Spleen (tissue), 11 donors: Measurements from ENCODE around the gene PCDHB9. TPM values are rescaled to one million over a fixed set of nuclear protein-coding genes. Genes with fewer than 3 reads are reported as not detected.
"Not testable (repeated sequence)": the region's sequence is repeated elsewhere in the genome, so short reads cannot be mapped to it uniquely, and the experiment has no call there.

Source experiments
- DNase-seq: peaks from one replicate; pipeline ENCODE4 v3.0.0-alpha.2; 2020
- H3K27ac ChIP-seq, 8 donors: fragments of 200-600 bp; sonication (generic) in 7 of 8; 1 replicate in 4 of 8; 2 replicates in 4 of 8; pipeline versions ENCODE4 v1.5.0 to v1.8.0; 2016 to 2021; ENCODE audit warnings: inconsistent platforms in 4 of 8, mild to moderate bottlenecking in 4 of 8, moderate library complexity in 1 of 8
- H3K27me3 ChIP-seq, 7 donors: fragments of 200-600 bp; sonication (generic) in 6 of 7; replicated peaks in 1 of 7; 1 replicate in 4 of 7; 2 replicates in 3 of 7; pipeline versions ENCODE4 v1.5.0 to v1.8.0; 2016 to 2021; ENCODE audit warnings: inconsistent platforms in 3 of 7, mild to moderate bottlenecking in 1 of 7
- H3K36me3 ChIP-seq, 6 donors: fragments of 200-600 bp; sonication (generic) in 5 of 6; 1 replicate in 4 of 6; 2 replicates in 2 of 6; pipeline versions ENCODE4 v1.5.0 to v1.8.0; 2016 to 2021; ENCODE audit warnings: inconsistent platforms in 2 of 6
- H3K4me1 ChIP-seq, 6 donors: fragments of 200-600 bp; sonication (generic) in 5 of 6; 1 replicate in 3 of 6; 2 replicates in 3 of 6; pipeline versions ENCODE4 v1.5.0 to v1.8.0; 2016 to 2021; ENCODE audit warnings: inconsistent platforms in 3 of 6
- H3K4me3 ChIP-seq, 8 donors: fragments of 200-600 bp; sonication (generic) in 7 of 8; 1 replicate in 4 of 8; 2 replicates in 4 of 8; pipeline versions ENCODE4 v1.5.0 to v1.8.0; 2016 to 2021; ENCODE audit warnings: inconsistent platforms in 4 of 8, mild to moderate bottlenecking in 4 of 8, moderate library complexity in 2 of 8
- H3K9me3 ChIP-seq, 8 donors: fragments of 200-600 bp; sonication (generic) in 7 of 8; 1 replicate in 4 of 8; 2 replicates in 4 of 8; pipeline versions ENCODE4 v1.5.0 to v1.8.0; 2016 to 2021; ENCODE audit warnings: inconsistent platforms in 4 of 8
- CTCF ChIP-seq, 11 experiments: fragments of 200-600 bp in 7 of 11; fragments of 450-650 bp in 4 of 11; sonication (generic) in 4 of 11; IDR thresholded peaks in 8 of 11; conservative IDR thresholded peaks in 3 of 11; 1 replicate in 7 of 11; 2 replicates in 4 of 11; pipeline versions ENCODE4 v1.4.0 to v1.8.0; 2016 to 2021; ENCODE audit warnings: antibody characterized with exemption in 11 of 11, inconsistent platforms in 4 of 11, mild to moderate bottlenecking in 1 of 11
- POLR2A ChIP-seq, 3 donors: fragments of 450-650 bp; IDR thresholded peaks; one replicate each; pipeline ENCODE4 v1.5.1; 2017; ENCODE audit warnings: antibody characterized with exemption in 3 of 3, mild to moderate bottlenecking in 1 of 3
- POLR2AphosphoS5 ChIP-seq, 3 donors: sonication (generic); formaldehyde crosslinking; IDR thresholded peaks; one replicate each; pipeline ENCODE4 v1.5.1; 2017; ENCODE audit warnings: antibody characterized with exemption in 3 of 3
- WGBS, 5 donors: extraction: QIAGEN DNeasy Blood & Tissue Kit in 3 of 5; methylation state at CpG; one replicate each; pipeline versions ENCODE4 v1.1.5 to v1.1.7; 2013 to 2018; 5-methylcytosine and 5-hydroxymethylcytosine counted together
- intact Hi-C: fragments of 100-400 bp; cut with DNase I; formaldehyde crosslinking; loops from one replicate; pipeline ENCODE4 v1.15.0; 2023; ENCODE audit warnings: low total_unique reads
- polyA plus RNA-seq, 3 donors: library from polyadenylated mRNA; stranded (reverse); fragments of 200-250 nt; gene quantifications; one replicate each; pipeline ENCODE4 v1.2.1, GENCODE V29; 2013
- total RNA-seq, 7 donors: library from RNA; depleted of rRNA in 3 of 7; stranded (reverse); fragments of >200 nt in 3 of 7; fragmentation: NEBNext Ultra II Directional in 4 of 7; extraction: Animal tissue kit (Norgen Biotek cat#: 25700) in 4 of 7; gene quantifications; one replicate each; pipeline versions ENCODE4 v1.1.0 to v1.2.1, GENCODE V29; 2016 to 2021
- donor health status: healthy with polysubstance abuse.
- donor health status: DM: no; HTN: no; CAD: no; lungs with moderate emphysema.
- donor health status: DM: no; HTN: no; CAD: no.
- donor health status: Bipolar disorder and iron deficiency.
- donor health status: healthy.
- donor health status: DM: no; HTN: no; CAD: no.
- donor health status: DM: yes; HTN: yes; CAD: no.

The PCDHB9 gene
- total and polyA plus RNA-seq, 10 donors: 0.06 to 4.9 (median 0.96) TPM

- no peaks in the 10 kb centered on the region for H3K36me3 ChIP-seq
- DNase-seq: no peak
- H3K9me3 ChIP-seq: peaks cover 0 to 77% (median 60%) of the 10 kb centered on the region in 8 donors
- TF ChIP-seq CTCF (IDR thresholded peaks at IDR 0.05 in 8 of 11, conservative IDR thresholded peaks at IDR 0.05 in 3 of 11): no peak
- no peak for TF ChIP-seq POLR2AphosphoS5 (IDR thresholded peaks at IDR 0.05)
- TF ChIP-seq POLR2A (IDR thresholded peaks at IDR 0.05): no peak
- H3K4me1 ChIP-seq: no peaks in the 10 kb centered on the region
- 36 to 80% (median 43%) methylated on average over 1 of the region's 1 CpG for WGBS, 5 donors
- H3K4me3 ChIP-seq: no peak overlapping the region
- peaks cover 0 to 90% (median 11%) of the 10 kb centered on the region in 7 donors for H3K27me3 ChIP-seq
- H3K27ac ChIP-seq: no peak overlapping the region
- intact Hi-C loops: no loop called here
Measured at GRCh38 chr5:141180313-141180712, 6.6 kb upstream of the PCDHB9 start.

GRCh38 chr5:141182248-141182647, 4.7 kb upstream of the PCDHB9 start, which contains the start of gene PCDHB16:
PCDHB16 (plus strand) TSS chr5:141182387; CDS start chr5:141182560, 173 bp downstream.
- intact Hi-C loops: no loop called here
- Histone ChIP-seq H3K36me3 (no peaks in the 10 kb centered on the region), H3K4me1 (no peaks in the 10 kb centered on the region), H3K27ac (no peak within 1 kb of the TSS), H3K27me3 (peaks cover 0 to 82% (median 11%) of the 10 kb centered on the region in 7 donors), H3K9me3 (peaks cover 0 to 73% (median 55%) of the 10 kb centered on the region in 8 donors), H3K4me3 (peak within 1 kb of the TSS in 3 of 8 donors; percentile 1 to 44 (median 26))
- TF ChIP-seq POLR2AphosphoS5 (IDR thresholded peaks at IDR 0.05) (no peak), POLR2A (IDR thresholded peaks at IDR 0.05) (no peak), CTCF (IDR thresholded peaks at IDR 0.05 in 8 of 11, conservative IDR thresholded peaks at IDR 0.05 in 3 of 11) (no peak)
- DNase-seq: no peak
- 16 to 19% (median 17%) methylated on average over 13 of the region's 13 CpGs for WGBS, 5 donors

- WGBS, 5 donors: 24 to 46% (median 36%) methylated on average over 9 to 58 of the region's 69 CpGs
- H3K27ac ChIP-seq: not testable (repeated sequence)
Measured at GRCh38 chr5:141184117-141184855, 2.7 kb upstream of the PCDHB9 start.

GRCh38 chr5:141188682-141189081, 1.7 kb downstream of the PCDHB9 start:
- H3K27ac ChIP-seq, DNase-seq, H3K4me3 ChIP-seq, intact Hi-C loops, H3K4me1 ChIP-seq, H3K36me3 ChIP-seq: not testable (repeated sequence)
- 33 to 43% (median 36%) methylated on average over 10 to 34 of the region's 37 CpGs; no CpG with 5 or more reads in 1 of the 5 donors for WGBS, 5 donors
- Histone ChIP-seq H3K9me3 (peaks cover 0 to 83% (median 58%) of the 10 kb centered on the region in 8 donors), H3K27me3 (peaks cover 0 to 80% (median 0%) of the 10 kb centered on the region in 7 donors)

More at GRCh38 chr5:141184117-141184855, 2.7 kb upstream of the PCDHB9 start:
- intact Hi-C loops, H3K36me3 ChIP-seq, DNase-seq, H3K4me1 ChIP-seq, H3K4me3 ChIP-seq: not testable (repeated sequence)
- peaks cover 0 to 80% (median 8%) of the 10 kb centered on the region in 7 donors for H3K27me3 ChIP-seq
- peaks cover 0 to 73% (median 55%) of the 10 kb centered on the region in 8 donors for H3K9me3 ChIP-seq

GRCh38 chr5:141189131-141189530, 2.2 kb downstream of the PCDHB9 start:
- H3K4me3 ChIP-seq, H3K4me1 ChIP-seq, H3K27ac ChIP-seq, intact Hi-C loops, DNase-seq, H3K36me3 ChIP-seq: not testable (repeated sequence)
- H3K27me3 ChIP-seq: peaks cover 0 to 78% (median 0%) of the 10 kb centered on the region in 7 donors
- peaks cover 0 to 83% (median 57%) of the 10 kb centered on the region in 8 donors for H3K9me3 ChIP-seq
- 26 to 40% (median 36%) methylated on average over 7 to 32 of the region's 35 CpGs for WGBS, 5 donors
